Measurements from ENCODE around the gene ADGRD1. TPM values are rescaled to one million over a fixed set of nuclear protein-coding genes. Genes with fewer than 3 reads are reported as not detected.
"Not testable (repeated sequence)": the region's sequence is repeated elsewhere in the genome, so short reads cannot be mapped to it uniquely, and the experiment has no call there.

The ADGRD1 gene
- polyA plus RNA-seq (ENCODE audit: insufficient read length in 4 of 4): 10 to 100 TPM; 14.9 to 19.3 (median 18.1) TPM

- peak in 2 of 4 donors; percentile 41 to 52 for DNase-seq (ENCODE audit: low read depth in 4 of 4, low spot score in 3 of 4)
These were observed at the start of gene ADGRD1 for GRCh38 chr12:130953771-130954543. Gene ADGRD1, plus strand, starts transcription at chr12:130953907. Its CDS starts 559 bp downstream, at chr12:130954466.

DNA sequence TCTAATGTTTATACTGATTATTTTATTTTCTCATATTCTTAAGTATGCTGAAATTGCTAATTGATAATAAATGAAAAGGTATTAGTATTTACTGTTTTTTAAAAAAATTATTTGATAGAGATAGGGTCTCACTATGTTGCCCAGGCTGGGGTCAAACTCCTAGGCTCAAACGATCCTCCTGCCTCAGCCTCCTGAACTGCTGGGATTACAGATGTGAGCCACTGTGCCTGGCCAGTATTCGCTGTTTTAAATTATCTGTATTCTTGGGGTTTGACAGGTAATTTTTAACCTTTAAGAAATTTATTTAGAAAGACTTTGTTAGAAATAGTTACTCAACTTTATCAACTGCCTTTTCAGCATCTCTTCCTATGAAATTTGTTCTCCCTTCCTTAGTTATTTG, 49.6 kb upstream of the ADGRD1 start:
- DNase-seq (ENCODE audit: low read depth in 4 of 4, low spot score in 3 of 4): no peak

- DNase-seq (ENCODE audit: low read depth in 4 of 4, low spot score in 3 of 4): not testable (repeated sequence)
These were observed 48.7 kb upstream of the ADGRD1 start for GRCh38 chr12:130904936-130905455.

DNA sequence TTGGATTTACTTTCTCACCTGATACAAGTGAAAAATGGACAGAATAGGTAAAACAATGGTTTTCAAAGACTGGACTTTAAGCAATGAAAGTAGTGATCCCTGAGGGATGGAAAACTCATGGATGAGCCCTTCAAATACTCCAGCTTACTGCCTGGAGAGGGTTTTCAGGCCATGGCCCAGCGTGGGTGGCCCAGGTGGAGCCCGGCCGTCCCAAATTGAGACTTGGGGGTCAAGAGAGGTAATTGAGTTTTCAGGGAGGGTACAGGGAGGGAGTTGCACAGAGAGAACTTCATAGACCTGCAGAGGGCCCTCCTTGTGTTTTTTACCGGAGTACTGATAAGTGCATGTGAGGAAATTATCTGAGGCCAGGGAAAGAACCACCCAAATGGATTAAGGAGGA, 44.6 kb upstream of the ADGRD1 start:
- DNase-seq (ENCODE audit: low read depth in 4 of 4, low spot score in 3 of 4): no peak

DNA sequence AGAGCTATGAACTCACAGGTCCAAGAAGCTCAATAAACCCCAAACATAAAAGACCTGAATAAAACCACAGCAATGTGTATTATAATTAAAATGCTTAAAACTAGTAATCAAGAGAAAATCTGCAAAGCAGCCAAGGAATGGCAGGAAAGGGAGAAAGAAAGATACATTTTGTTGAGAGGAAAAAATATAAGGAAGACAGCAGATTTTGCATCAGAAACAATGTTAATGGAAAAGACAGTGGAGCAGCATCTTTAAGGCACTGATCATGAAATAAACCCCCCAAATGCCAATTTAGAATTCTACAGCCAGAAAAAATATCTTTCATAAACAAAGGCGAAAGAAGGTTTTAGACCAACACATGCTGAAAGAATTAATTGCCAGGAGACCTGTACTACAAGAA, 42.5 kb upstream of the ADGRD1 start:
- no peak for DNase-seq (ENCODE audit: low read depth in 4 of 4, low spot score in 3 of 4)

DNA sequence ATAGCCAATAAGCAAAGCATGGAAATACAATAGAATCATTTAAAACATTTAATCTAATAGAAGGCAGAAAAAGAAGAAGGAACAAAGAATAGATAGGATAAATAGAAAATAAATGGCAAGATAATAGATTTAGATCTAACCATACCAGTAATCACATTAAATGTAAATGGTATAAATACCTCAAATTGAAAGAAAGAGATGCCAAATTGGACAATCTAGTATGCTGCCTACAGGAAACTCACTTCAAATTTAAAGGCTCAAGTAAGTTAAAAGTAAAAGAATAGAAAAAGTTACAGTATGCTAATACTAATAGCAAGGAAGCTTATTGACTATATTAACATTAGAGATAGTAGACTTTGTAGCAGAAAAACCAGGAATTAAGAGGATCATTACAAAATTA, 41.8 kb upstream of the ADGRD1 start:
- DNase-seq (ENCODE audit: low read depth in 4 of 4, low spot score in 3 of 4): no peak

DNA sequence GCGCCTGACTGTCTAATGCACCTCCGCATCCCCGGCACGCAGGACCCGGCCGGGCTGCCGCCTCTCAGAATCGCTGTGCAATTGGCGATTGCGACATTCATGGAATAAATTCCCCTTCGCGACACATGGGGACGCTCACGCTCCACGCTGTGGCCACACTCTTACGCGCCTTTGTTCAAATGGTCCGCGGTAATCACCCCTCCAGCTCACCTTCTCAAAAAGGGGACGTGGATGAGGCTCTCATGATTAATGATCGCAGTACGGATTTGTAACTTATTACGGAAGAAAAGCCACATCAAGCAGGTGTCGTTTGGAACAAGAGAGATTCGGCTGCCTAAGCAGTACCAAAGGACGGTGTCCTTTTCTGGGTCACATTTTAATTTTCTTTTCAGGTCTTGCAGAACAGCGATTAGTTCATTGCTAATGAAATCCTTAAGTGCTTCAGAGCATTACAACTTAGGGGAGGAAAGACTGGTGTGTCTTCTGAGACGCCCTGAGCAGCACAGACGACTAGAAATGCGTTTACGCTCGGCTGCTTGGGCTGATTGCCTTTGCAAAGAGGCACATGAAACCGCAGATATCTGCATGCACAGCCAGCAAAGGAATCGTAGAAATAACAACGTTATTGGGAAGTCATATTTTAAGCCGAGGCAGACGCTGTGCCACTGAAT, 37.3 kb upstream of the ADGRD1 start:
- peak; percentile 50 to 71 (median 56) for DNase-seq (ENCODE audit: low read depth in 4 of 4, low spot score in 3 of 4)

- DNase-seq (ENCODE audit: low read depth in 4 of 4, low spot score in 3 of 4): no peak
These were observed 36.1 kb upstream of the ADGRD1 start for GRCh38 chr12:130917607-130918006.

GRCh38 chr12:130919086-130919485, 34.6 kb upstream of the ADGRD1 start:
- DNase-seq (ENCODE audit: low read depth in 4 of 4, low spot score in 3 of 4): no peak

GRCh38 chr12:130920119-130920703, 33.5 kb upstream of the ADGRD1 start:
- no peak for DNase-seq (ENCODE audit: low read depth in 4 of 4, low spot score in 3 of 4)

- DNase-seq (ENCODE audit: low read depth in 4 of 4, low spot score in 3 of 4): no peak
These were observed 32.9 kb upstream of the ADGRD1 start for GRCh38 chr12:130920723-130921381.

GRCh38 chr12:130922511-130922953, 31.2 kb upstream of the ADGRD1 start:
- DNase-seq (ENCODE audit: low read depth in 4 of 4, low spot score in 3 of 4): no peak

DNA sequence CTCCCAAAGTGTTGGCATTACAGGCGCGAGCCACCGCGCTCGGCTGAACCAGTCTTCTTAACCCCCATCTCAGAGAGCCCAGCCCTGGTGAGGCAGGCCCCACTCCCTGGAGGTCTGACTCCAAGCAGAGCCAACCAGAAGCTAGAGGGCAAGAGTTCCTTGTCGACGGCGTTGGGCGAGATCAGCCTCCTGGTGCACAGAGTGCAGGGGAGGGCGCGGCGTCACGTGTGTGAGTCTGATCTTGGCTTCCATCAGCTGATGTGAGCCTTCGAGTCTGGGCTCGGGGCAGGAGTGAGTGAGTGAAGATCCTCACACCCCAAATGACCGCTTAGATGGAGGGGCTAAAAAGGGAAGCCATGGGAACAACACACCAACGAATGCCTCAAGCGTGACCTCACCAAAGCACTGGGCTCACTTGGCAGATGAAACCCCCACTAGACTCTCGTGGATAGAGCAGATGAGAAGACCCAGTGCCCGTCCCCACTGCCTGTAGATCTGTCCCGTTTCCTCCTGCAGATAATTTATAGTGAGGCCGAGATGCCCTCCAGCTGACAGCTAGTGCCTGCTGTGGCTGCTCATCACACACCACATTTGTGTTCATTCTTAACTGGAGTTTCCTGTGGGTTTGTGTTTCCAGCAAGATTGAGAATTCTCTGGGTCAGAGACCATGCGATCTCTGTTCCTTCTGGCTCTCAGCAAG, 28.6 kb upstream of the ADGRD1 start:
- no peak for DNase-seq (ENCODE audit: low read depth in 4 of 4, low spot score in 3 of 4)

- no peak for DNase-seq (ENCODE audit: low read depth in 4 of 4, low spot score in 3 of 4)
These were observed 28.1 kb upstream of the ADGRD1 start for GRCh38 chr12:130925666-130926015.

DNA sequence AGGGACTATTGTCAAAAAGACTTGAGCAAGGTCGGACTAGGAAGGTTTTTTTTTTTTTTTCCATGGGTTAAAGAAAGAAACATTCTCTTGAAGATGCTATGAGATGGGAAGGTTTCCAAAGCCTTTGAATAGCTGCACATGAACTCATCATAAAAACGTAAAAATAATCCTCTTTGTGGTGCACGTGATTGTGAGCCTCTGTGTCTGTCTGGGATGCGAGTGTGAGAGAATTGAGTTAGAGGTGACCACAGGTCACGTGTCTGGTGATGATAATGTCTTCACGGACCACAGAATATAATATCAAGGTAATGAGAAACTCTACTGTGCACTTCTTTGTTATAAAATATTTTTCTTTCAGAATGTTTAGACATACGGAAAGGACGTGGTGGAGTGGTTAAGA, 24.3 kb upstream of the ADGRD1 start:
- no peak for DNase-seq (ENCODE audit: low read depth in 4 of 4, low spot score in 3 of 4)

GRCh38 chr12:130932061-130932930, 21.4 kb upstream of the ADGRD1 start:
- no peak for DNase-seq (ENCODE audit: low read depth in 4 of 4, low spot score in 3 of 4)

- DNase-seq (ENCODE audit: low read depth in 4 of 4, low spot score in 3 of 4): no peak
These were observed 20.3 kb upstream of the ADGRD1 start for GRCh38 chr12:130933269-130933995.

DNA sequence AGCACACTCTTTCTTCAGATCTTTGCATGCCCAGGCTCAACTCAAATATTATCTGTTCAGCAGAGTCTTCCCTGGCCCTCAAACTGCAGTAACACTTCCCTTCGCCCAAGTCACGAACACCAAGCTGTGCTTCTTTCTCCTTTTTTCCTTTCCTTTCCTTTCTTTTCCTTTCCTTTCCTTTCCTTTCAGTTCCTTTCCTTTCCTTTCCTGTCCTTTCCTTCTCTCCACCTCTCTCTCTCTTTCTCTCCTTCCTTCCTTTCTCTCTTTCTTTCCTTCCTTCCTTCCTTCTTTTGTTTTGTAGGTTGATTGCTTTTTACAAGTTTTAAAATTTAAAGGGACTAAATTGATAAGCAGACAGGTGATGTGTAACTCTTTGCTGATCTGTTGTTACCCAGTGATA, 19.0 kb upstream of the ADGRD1 start:
- DNase-seq (ENCODE audit: low read depth in 4 of 4, low spot score in 3 of 4): no peak

GRCh38 chr12:130936561-130936960, 17.1 kb upstream of the ADGRD1 start:
- no peak for DNase-seq (ENCODE audit: low read depth in 4 of 4, low spot score in 3 of 4)
